GM18867 (cell line): ENCODE data around the gene MID1.

Experiments used
- ATAC-seq: cut with Tn5 transposase; IDR thresholded peaks from one replicate; pipeline ENCODE4 v1.9.1; 2021; ENCODE audit warnings: mild to moderate bottlenecking, moderate library complexity; ENCODE audit not compliant: unreplicated experiment

MID1 gene

DNA sequence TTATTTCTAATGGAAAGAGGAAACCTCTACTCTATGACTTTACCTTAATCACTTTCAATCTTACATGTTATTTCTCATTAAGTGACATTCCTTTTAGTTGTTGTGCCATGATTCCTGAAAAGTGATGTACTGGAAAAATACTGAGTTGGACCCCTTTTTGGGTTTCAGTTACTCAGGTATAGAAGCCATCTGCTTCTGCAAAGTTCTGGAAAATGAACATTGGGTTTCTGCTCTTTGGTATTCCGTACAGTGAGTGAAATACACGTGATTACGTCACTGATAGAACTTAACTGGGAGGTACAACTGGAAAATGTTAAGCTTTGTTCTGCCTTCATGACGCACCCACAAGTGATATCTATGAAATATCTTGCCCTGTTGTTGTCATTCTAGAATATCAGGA is 114.7 kb downstream of the MID1 start:
- no peak for ATAC-seq

DNA sequence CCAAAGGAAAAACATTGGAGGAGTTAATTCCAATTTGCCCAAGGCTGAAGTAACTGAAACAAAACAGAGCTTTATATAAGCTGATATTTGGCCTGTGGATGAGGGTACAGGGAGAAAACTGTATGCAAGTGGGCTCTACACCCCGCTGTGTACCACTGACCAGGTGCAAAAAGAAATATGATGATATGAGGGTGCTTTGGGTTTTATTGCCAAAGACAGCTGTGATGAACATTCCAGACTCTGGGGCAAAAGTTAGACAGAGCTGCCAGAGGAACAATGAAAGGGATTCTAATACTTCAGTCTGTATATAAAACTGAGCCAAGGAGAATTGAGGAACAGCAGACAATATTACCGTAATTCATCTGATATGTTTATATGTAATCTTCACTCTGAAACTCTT is 117.4 kb downstream of the MID1 start:
- ATAC-seq: no peak

DNA sequence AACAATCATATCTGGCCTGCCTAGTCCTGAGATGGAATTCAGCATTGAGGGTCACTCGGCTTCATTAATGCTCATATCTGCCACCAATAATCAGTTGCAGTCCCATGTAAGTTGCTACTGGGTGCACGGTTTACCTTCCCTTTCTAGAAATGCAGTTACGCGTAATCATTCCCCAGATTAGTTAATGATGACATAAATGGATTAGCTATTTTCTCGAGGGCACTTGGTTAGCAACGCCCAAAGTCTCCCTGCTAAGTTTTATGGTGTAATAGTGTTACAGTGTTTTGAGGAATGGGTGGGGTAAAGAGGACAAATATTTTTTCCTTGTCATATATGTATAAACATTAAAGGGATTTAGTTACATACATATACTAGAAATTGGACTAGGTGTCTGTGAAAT is 118.8 kb downstream of the MID1 start:
- ATAC-seq: no peak

DNA sequence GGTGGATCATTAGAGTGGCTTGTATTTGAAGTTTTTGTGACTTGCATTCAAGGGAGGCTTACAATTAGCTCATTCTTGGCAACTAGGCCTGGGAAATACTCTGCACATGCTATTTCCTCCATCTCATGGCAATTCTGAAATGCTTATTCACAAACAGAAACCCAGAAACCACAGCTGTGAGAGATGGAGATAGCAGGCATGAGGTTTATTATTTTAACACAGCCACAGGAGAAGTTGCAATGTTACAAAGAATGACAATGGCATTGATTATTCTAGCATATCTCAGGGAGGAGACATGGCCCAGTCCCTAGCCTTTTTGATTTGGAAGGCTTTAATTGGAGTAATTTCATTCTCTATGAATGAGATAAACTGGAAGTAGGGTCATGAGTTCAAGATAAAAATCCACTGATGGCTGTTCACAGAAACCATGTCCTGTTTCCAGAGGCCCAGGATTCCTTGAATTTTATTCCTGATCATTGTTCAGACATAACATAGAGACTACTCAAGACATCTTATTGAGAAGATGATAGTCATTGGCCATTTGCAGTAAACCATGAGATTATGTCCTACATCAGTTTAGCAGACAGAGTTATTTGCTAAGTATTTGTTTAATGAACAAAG is 123.9 kb downstream of the MID1 start:
- ATAC-seq: no peak

DNA sequence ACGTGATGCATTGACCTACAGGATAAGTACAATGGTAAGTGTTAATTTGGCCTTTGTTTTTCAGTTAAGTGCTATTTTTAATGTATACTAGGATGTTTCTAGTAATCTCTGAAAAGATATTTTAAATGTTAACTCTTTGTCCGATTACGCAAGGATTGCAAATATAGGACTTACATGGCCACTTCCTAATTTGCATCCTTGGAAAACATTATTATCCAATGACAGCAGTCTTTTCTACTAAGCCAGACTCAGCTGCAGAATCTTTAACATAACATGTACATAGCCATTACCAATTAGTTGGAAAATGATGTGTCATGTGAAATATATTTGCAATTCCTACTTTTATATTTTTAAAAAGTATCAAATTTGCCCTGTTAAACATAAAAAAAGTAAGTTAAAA is 124.7 kb downstream of the MID1 start:
- no peak for ATAC-seq

DNA sequence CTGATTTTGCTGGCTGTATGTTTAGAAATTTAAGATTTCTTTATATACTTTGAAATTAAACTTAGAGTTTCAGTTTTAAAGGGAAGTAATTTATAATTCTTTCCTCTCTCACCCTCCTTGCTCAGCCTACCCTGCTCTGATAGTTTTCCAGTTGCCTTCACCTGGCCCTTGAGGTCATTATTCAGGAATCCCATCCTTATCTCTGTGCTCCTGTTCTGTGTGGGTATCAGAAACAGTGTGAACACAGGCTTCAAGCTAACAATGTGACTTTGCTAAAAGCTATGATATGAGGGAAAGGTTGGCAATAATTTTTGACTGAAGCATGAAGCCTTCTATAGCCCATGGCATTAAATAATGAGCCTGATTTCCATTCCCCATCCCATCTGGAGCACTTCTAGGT is 128.1 kb downstream of the MID1 start:
- no peak for ATAC-seq

DNA sequence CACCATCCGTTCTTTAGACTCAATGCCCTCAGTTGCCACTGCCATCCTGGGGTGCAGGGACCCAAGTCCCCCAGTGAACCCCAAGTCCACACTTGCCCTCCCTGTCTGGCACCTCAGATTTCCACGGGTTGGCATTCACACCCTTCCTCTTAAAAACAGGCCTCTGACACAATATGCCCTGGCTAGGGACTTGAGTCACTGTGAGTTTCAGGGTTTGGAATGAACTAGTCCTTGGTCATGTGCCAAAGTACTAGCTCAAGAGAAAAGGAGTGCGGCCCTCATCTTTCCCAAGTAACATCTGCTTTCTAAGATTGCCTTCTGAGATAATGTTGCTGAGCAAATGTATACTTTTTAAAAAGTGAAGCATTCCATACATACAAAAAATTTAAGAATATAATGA is 134.0 kb downstream of the MID1 start:
- ATAC-seq: no peak

DNA sequence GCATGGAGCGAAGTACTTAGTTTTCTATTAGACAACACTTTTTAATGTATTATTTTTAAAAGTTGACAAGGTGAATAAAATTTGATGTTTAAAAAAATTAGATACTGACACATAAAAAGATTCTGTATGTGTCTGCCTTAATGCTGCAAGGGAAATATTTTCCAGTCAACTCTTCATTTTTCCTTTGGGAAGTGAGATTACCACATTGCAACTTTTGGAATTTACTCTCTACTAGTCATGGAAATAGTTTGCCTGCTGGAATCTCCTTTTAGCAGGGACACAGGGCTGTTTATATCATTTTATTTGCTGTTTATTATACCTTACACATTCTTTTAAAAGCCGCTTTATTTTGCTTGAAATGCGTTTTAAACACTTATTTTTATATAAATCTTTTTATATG is 135.1 kb downstream of the MID1 start:
- ATAC-seq: no peak

DNA sequence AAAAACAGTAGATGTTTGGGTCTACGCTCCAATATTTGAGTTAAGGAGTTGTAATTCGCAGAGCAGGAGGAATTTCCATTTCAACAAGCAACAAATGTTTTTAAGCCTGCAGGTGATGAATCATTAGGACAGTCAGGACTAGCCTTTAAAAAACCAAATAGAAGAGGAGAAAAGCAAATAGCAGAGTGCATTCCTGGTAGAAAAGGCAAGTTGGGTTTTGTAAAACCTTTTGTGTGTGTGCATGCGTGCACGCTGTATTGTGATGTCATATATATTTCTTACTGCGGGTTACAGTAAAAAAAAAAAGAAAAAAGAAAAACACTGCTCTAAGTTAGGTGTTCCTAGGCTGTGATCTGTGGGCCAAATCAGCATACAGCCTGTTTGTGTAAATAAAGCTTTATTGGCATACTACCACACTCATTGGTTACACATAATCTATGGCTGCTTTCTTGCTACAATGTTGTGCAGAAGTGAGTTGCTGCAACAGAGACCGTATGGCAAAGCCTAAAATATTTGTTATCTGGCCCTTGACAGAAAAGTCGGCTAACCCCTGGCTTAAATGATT is 135.6 kb downstream of the MID1 start:
- no peak for ATAC-seq

DNA sequence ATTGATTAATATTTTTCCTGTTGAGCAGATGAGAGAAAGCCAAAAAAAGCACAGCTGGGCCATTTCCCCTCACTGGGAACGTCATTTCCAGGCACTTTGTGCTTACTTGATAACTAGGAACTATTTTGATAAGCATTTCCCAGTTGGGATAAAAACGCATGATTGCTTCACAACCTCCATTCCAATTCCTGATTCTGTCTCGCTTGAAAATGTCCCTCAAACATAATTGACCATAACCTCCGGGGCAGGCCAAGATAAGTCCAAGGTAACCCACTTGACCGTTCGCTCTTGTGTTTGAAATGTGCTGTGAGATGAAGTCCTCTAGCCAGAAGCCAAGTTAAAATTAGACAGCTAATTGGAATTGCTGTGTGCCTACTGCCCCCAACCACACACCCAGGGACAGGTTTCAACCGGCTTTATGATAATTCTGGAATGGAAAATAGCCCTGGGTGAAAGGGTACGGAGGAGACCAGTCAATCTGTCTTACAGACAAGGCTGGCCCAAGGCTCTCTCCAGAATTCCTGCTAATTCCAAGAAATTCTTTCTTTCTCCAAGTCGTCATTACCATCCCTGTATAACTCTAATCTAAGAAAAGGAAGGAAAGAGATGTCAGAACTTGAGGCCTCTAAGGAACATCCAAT is 137.1 kb downstream of the MID1 start:
- no peak for ATAC-seq

DNA sequence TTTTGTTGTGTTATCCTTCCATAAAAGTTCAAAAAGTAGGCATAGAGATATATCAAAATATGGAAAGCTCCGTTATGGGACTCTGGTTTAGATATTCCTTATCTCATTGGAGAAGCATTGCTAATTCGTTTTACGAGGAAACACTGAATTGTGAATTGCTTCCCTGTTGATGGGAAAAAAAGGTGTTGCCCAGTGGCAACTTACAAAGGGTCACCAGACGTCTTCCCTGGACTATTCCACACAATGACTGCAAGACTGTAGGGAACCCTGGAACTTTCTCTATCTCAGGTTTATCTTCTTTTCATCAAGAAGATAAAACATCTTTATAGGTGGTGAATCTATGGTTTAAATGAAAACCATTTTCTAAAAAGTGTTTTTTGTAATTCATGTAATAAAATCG is 137.7 kb downstream of the MID1 start:
- ATAC-seq: no peak

DNA sequence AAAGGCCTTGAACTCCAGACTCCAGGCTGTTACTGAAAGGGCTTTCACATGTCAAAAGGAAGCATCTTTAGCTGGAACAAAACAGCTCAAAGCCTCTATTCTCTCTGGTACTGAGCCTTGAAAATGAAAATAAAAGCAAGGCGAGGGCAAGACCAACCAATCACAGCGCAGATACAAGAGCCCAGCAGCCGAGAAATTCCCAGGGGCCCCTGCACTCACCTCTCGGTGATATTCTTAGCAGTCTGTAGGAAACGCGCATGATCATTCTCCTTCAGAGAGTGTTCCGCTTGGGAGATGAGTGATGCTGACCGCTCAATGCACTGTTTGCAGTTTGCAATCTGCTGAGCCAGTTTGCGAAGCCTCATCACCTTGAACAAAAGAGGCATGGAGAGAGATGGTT is 138.1 kb downstream of the MID1 start:
- peak; percentile 84 for ATAC-seq

DNA sequence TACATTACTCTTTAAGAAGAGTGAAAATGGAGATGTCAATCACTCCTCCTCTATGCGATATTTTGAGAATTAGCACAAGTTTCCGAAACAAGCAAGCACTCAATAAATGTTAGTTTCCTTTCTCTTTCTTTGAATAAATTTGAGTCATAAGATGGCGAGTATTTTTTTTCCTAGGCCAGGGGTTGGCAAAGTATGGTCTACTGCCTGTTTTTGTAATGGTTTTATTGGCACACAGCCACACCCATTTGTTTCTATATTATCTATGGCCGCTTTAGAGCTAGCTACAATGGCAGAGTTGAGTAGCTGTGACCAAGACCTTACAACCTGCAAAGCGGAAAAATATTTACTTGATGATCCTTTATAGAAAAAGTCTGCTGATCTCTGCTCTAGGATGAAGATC is 139.5 kb downstream of the MID1 start:
- ATAC-seq: no peak

DNA sequence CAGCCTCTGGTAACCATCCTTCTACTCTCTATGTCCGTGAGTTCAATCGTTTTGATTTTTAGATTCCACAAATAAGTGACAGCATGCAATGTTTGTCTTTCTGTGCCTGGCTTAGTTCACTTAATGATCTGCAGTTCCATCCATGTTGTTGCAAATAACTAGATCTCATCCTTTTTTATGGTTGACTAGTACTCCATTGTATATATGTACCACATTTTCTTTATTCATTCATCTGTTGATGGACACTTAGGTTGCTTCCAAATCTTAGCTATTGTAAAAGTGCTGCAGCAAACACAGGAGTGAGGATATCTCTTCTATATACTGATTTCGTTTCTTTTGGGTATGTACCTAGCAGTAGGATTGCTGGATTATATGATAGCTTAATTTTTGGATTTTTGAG is 140.9 kb downstream of the MID1 start:
- ATAC-seq: no peak

DNA sequence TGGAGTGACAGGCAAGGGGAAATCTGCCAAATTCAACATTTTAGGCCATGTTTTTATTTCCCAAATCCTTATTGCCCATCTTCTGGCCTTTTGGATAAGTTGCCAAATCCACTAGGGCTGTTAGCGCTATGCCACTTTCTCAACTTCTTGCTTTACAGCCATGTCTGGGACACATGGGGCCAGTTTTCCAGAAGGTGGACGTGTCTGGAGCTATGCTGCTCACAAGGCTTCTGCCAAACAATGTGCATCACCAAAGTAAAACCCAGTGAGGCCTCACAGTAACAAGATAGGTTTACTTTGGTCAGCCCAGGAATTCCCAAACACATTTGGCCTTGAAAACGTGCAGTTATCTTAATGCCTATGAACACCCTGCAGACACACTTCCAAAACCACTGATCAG is 142.9 kb downstream of the MID1 start:
- no peak for ATAC-seq

DNA sequence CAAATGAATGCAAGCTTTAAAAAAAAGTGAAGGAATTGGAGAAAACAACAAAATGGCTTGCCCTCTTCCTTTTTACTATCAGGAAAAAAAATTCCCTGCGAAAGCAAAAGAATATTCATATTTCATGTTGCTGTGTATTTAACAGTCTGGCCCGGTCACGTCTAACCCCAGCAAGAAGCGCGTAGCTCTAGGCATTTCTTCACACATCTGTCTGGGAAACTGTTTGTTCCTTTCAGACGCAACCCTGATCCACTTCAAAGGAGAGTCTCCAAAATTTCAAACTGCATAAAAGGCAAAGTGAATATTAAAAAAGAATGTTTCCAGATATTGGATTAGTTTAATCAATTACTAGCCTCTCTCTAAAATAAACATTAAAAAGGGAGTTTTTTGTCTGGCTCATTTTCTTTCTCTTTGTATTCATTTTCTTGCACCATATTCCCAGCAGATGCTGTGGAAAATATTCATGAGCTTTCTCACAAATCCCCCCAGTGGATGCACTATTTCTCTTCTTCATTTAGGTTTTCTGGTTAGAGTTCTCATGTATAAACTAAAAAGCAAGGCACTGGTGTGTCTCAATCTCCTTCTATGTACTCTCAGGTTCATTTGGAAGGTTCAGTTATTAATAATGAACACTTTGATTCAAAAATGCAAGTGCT is 145.3 kb downstream of the MID1 start:
- no peak for ATAC-seq

DNA sequence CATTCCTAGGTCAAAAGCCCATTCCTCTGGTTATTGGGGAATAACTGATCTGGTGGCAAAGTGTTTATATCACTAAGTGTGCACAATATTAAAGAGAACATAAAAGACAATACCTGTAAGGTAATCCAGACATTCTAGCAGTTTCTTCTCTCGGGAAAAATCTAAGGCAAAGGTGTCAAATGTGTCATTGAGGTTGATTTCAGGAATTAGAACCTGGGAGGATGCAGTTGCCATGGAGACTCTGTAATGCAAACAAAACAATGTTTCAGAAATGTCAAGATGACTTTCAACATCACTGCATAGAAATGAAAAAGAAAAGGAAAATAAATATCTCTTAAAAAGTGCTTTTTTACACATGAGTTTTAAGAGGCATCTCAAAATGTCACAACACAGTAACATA is 145.9 kb downstream of the MID1 start:
- ATAC-seq: no peak

DNA sequence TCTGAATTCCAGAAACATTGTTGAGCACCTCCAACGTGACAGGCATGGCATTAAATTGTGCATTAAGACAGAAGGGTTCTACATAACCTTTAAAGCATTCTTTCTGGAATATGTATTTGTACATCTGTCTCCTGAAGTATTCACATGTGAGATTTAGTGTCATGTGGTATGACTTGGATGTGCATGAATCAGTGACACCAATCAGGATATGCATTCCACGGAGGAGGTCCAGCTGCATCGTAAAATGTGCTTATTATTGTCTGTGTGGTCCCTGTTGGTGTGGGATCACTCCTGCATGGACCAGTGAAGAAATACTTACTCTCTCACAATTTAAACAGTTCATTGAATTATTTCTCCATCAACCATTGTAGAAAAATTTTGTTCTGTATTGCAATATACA is 149.0 kb downstream of the MID1 start:
- ATAC-seq: no peak

DNA sequence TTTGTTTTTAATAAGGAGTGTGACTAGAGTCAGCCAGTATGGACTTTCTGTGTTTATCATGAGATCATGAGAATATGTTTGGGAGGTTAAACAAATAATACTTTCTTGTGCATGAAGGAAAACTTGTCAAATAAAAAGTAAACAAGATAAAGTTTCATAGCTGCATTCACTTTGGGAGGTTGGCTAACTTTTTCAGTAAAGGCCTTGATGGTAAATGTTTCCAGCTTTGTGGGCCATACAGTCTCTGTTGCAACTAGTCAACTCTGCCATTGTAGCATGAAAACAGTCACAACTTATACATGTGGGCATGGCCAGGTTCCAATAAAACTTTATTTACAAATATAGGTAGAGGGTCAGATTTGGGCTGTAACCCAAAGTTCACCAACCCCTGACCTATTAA is 150.4 kb downstream of the MID1 start:
- ATAC-seq: no peak

DNA sequence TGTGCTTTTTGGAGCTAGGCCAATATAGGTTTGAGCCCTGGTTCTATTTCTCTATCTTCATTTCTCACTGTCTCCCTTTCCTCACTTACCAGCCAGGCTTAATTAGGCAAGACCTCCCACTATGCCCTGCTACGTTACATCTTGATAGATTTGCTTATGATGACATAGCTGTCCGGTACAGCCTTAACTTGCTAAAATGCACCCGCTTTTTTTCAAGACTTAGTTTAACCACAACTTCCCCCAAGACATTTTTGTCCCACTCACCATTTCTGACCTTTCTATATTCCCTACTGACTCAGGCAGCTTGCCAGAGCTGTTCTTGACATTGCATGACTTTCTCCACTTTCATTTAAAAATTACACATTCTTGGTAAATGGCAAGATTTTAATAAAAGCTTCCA is 152.6 kb downstream of the MID1 start:
- no peak for ATAC-seq

DNA sequence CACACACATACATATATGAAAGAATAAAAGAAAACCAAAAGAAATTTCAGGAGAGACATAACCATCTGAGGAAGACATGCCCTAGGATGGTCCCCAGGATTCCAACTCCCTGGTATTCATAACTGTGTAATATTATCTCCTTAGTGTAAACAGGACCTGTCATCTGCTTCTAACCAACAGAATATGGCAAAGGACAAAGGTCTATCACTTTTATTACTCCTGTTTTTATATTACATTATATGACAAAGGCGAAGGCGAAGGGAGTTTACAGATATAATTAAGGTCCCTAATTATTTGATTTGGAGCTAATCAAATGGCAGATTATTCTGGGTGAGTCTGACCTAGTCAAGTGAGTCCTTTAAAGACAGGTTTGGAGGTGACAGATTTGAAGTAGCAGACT is 155.1 kb downstream of the MID1 start:
- no peak for ATAC-seq

DNA sequence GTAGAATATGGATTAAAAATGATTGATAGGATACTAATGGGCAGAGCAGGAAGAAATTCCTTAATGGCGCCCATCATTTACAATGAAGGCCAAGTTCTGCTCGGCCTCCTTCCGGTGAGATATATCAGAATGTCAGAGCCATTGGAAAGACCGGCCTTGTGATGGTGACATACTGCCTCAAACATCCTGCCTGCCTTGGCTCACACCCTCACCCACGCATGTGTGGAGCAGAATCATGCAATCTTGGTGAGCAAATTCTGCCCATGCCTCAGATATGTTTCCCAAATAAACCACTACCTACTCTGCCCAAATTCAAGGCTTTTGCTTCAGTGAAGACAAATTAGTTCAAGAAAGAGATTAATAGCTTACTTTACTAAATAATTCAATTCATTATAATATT is 163.3 kb downstream of the MID1 start:
- ATAC-seq: no peak
